Measurements from ENCODE around the gene VWA5A. TPM values are rescaled to one million over a fixed set of nuclear protein-coding genes. Genes with fewer than 3 reads are reported as not detected.

Gene VWA5A, protein sequence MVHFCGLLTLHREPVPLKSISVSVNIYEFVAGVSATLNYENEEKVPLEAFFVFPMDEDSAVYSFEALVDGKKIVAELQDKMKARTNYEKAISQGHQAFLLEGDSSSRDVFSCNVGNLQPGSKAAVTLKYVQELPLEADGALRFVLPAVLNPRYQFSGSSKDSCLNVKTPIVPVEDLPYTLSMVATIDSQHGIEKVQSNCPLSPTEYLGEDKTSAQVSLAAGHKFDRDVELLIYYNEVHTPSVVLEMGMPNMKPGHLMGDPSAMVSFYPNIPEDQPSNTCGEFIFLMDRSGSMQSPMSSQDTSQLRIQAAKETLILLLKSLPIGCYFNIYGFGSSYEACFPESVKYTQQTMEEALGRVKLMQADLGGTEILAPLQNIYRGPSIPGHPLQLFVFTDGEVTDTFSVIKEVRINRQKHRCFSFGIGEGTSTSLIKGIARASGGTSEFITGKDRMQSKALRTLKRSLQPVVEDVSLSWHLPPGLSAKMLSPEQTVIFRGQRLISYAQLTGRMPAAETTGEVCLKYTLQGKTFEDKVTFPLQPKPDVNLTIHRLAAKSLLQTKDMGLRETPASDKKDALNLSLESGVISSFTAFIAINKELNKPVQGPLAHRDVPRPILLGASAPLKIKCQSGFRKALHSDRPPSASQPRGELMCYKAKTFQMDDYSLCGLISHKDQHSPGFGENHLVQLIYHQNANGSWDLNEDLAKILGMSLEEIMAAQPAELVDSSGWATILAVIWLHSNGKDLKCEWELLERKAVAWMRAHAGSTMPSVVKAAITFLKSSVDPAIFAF
- polyA plus RNA-seq (ENCODE audit: insufficient read depth in 1 of 5, insufficient read length in 5 of 5, low replicate concordance in 1 of 5) = 10 to 100 TPM; 17.7 to 19.2 (median 18.2) TPM
- long read RNA-seq, donor 1, partial matches to known transcripts = 0 of 6 reads
- long read RNA-seq, donor 1, other reads (novel, unspliced or antisense) = 0 of 6 reads
- long read RNA-seq, donor 2, full-length matches to known transcripts = 3 of 3 reads
- long read RNA-seq, donor 2, partial matches to known transcripts = 0 of 3 reads
- long read RNA-seq, donor 2, other reads (novel, unspliced or antisense) = 0 of 3 reads
- long read RNA-seq, donor 3, full-length matches to known transcripts = 2 of 2 reads
- long read RNA-seq, donor 3, partial matches to known transcripts = 0 of 2 reads
- long read RNA-seq, donor 3, other reads (novel, unspliced or antisense) = 0 of 2 reads
- long read RNA-seq, donor 4, partial matches to known transcripts = 0 of 1 reads
- long read RNA-seq, donor 4, other reads (novel, unspliced or antisense) = 0 of 1 reads
- long read RNA-seq, donor 5, full-length matches to known transcripts = 3 of 12 reads
- long read RNA-seq, donor 5, partial matches to known transcripts = 9 of 12 reads
- long read RNA-seq, donor 5, other reads (novel, unspliced or antisense) = 0 of 12 reads
- long read RNA-seq, donor 6, partial matches to known transcripts = 0 of 1 reads
- long read RNA-seq, donor 6, other reads (novel, unspliced or antisense) = 0 of 1 reads
- long read RNA-seq, donor 7, full-length matches to known transcripts = 3 of 3 reads
- long read RNA-seq, donor 7, partial matches to known transcripts = 0 of 3 reads
- long read RNA-seq, donor 7, other reads (novel, unspliced or antisense) = 0 of 3 reads
- long read RNA-seq, donor 8 = 0 reads

GRCh38 chr11:124114942-124115781 is at the start of gene VWA5A:
VWA5A (plus strand) TSS chr11:124115450; CDS start chr11:124117512, 2,062 bp downstream.
- DNase-seq = peak; percentile 70 to 77

GRCh38 chr11:124068601-124069110 is 46.6 kb upstream of the VWA5A start:
- no peak for DNase-seq

- DNase-seq = peak; percentile 30 to 48
These were observed 45.5 kb upstream of the VWA5A start for GRCh38 chr11:124069429-124070401.

- peak; percentile 62 to 77 for DNase-seq
These were observed 44.2 kb upstream of the VWA5A start for GRCh38 chr11:124070915-124071622.

DNA sequence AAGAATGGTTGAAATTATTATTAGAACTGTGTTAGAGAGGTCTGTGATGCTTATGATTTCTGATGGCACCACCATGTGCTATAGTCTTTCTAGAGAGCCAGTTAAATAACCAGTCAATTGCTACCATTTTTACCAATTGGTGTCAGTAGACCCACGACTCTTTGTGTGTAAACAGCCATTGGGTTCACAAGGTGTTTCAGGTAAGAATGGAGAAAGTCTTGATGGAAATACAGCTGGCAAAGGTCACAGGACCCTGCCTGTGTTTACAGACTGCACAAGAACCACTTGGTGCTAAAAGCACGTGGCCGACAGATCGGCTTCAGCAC is 43.7 kb upstream of the VWA5A start:
- no peak for DNase-seq

GRCh38 chr11:124072147-124072546 is 43.1 kb upstream of the VWA5A start:
- no peak for DNase-seq

DNA sequence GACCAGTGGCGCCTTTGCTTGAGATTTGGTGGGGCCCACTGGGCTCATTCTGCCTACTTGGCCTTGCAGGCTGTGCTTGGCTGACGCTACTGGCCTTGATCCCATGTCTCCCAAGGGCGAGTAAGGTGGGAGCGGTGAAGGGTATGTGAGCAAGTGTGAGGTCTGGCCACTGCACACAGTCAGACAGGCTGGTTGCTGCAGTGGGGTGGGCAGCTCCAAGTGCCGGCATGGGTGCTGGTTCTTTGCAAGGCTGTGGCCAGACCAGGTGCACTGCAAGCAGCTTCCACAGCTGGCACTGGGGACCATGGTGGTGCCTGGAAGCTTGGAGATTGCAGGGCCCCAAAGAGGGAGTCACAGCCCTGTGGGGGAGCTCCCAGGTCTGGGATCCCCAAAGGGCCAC is 40.7 kb upstream of the VWA5A start:
- no peak for DNase-seq

GRCh38 chr11:124075492-124075840 is 39.8 kb upstream of the VWA5A start:
- no peak for DNase-seq

- peak in 1 of 2 donors; percentile 23 for DNase-seq
These were observed 39.2 kb upstream of the VWA5A start for GRCh38 chr11:124075841-124076651.

DNA sequence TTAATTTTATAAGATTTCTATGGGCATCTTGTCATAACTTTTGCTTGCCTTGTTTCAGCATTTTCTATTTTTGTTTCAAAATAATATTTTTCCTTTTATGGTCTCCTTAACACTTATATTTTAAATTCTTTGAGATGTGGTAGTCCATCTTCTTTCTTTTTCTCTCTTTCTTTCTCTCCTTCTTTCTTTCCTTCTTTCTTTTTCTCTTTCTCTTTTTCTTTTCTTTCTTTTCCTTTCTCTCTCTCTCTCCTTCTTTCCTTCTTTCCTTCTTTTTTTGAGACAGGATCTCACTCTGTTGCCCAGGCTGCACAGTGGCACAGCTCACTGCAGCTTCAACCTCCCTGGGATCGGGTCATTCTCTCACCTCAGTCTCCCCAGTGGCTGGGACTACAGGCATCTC is 38.0 kb upstream of the VWA5A start:
- DNase-seq = no peak

DNA sequence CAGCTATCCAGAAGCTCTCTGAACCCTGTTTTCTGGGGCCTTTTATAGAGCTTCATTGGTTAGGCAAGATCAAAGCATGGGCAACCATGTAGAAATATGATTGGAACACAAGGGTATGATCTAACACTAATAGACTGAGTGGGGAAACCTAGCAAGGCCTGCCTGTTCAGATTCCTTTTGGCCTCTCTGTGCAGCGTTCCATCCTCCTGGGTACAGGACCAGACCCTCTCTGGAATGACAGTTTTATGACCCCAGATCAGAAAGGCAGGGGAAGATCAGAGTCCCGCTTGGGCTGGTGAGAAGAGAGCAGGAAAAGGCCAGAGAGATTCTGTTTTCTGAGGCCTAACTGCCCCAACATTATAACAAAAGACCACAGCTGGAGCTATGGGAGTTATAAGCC is 36.7 kb upstream of the VWA5A start:
- DNase-seq = no peak

DNA sequence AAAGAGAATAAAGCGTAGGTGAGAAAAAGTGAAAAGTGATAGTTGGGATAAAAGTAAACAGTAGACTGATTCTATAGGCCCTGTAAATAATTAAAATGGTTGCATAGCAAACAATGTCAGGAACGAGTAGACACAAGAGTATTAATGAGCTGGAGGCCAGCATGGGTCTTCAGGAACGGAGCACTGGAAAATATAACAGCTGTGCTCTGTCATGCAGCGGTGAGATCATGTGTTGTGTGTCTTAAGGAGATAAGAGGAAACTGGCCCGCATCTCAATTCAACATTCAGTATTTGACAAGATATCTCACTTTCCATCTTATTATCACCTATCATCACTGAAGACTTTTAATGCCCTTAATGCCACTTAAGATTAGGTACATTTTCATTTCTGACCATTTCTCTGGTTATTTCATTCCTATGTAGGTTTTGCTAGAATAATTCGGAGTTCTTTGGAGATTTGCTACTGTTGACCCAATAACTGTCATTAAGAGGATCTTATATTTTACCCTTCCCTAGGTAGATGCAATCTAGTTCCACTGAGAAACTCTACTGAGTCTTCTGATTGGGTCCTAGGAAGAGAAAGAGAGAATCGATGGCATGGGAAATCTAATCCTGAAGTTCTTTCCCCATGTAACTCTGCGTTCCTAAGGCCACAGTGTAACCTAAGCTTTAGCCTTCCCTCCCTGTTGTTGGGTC is 35.5 kb upstream of the VWA5A start:
- DNase-seq = peak in 1 of 2 donors; percentile 17

DNA sequence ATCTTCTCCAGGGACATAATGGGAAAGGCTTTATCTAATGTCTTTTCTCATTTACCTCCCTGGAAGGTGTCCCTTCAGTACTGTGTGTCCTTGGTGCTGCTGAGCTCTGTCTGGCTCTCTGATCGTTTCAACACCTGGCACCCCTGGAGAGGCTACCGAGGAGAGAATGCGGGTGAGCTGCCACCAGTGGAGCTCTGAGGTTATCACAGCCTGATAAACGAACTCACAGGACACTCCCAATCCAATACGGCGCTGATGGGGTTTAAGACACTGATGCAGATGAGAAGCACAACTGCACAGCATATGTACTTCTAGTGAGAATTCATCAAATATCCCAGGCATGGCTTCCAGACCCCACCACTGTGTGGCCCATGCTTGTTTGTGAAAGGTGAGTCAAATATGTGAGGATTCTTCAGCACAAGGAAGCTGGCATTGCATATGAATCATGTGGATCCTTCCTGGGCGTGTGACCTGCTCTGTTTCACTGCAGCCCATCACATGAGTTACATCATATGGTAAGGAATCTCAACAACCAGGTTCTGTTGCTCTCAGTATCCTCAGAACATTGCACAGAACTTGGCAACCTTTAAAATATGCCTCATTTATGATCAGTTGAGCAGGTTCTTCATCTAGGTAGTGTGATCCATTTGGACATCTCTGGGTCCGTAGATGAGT is 34.8 kb upstream of the VWA5A start:
- DNase-seq = no peak

- no peak for DNase-seq
These were observed 33.8 kb upstream of the VWA5A start for GRCh38 chr11:124081483-124081882.

DNA sequence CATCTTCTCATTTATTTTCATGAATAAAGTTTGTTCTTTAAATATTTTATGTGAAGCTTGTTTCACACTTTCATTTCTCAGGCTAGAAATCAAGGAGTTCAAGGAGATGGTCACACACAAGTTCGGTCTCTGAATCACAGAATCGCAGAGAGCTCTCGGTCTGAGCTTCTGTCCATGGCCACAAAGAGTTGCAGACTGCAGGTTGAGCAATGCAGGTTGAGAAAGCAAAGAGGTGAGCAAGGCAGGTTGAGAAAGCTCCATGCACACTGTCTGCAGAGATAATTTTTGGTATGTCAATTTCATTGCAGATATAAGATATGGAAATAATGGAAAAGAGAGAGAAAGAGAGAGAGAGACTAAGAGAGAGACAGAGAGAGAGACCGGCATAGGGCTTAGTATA is 32.9 kb upstream of the VWA5A start:
- DNase-seq = no peak

DNA sequence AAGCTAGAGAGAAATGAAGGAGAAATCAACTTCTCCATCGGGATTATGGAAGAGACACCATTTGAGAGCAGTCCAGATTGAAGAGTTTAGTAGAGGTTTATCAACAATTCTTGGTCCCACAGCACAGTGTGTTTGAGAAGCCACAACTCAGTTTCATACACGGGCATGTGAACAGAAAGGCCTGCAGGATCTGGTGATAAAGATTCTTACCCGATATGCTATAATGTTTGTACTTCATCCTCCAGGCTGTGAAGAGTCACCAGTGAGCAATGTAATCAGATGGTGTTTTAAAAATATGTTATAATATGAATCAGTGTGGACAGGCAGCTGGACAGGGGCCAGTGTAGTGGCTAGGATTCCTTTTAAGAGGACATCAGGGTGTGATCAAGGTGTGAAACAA is 29.7 kb upstream of the VWA5A start:
- no peak for DNase-seq

Data from right lung (tissue), 10 donors.